ENCODE results near the gene MELK. TPM values are rescaled to one million over a fixed set of nuclear protein-coding genes. Genes with fewer than 3 reads are reported as not detected.
"Not testable (repeated sequence)": the region's sequence is repeated elsewhere in the genome, so short reads cannot be mapped to it uniquely, and the experiment has no call there.

The MELK gene
- polyA plus RNA-seq, 2 donors, result 3.8 to 9.0 TPM

DNA sequence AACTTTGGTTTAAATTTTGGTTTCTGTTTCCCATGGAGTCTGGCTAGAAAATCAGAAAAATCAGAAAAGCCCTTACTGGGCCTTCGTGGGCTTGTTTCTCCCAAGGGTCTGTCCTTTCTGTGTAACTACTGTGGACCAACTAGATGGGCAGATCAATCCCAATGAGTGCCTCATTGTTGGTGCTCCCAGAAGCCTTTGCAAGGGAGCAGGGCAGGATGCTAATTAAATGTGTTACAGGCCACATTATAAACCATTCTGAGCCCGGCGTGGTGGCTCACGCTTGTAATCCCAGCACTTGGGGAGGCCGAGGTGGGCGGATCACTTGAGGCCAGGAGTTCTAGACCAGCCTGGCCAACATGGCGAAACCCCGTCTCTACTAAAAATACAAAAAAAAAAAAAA lies 1.4 kb downstream of the MELK start:
- not testable (repeated sequence) for H3K9me3 ChIP-seq (ENCODE audit: control insufficient read depth in 2 of 2, insufficient read depth in 1 of 2, low read depth in 1 of 2, low read length in 1 of 2); H3K27ac ChIP-seq (ENCODE audit: low read depth in 2 of 2, low read length in 1 of 2); H3K4me1 ChIP-seq (ENCODE audit: control insufficient read depth in 2 of 2, insufficient read depth in 2 of 2, low read length in 1 of 2); H3K27me3 ChIP-seq (ENCODE audit: control insufficient read depth in 1 of 2, insufficient read depth in 2 of 2, low read length in 2 of 2); H3K36me3 ChIP-seq (ENCODE audit: control insufficient read depth in 2 of 2, insufficient read depth in 2 of 2, low read length in 1 of 2)
- H3K4me3 ChIP-seq (ENCODE audit: low read depth in 1 of 2, low read length in 2 of 2), result peak overlapping the region in 1 of 2 donors; percentile 93
- 93 to 95% methylated on average over 8 of the region's 8 CpGs for WGBS, 2 donors

DNA sequence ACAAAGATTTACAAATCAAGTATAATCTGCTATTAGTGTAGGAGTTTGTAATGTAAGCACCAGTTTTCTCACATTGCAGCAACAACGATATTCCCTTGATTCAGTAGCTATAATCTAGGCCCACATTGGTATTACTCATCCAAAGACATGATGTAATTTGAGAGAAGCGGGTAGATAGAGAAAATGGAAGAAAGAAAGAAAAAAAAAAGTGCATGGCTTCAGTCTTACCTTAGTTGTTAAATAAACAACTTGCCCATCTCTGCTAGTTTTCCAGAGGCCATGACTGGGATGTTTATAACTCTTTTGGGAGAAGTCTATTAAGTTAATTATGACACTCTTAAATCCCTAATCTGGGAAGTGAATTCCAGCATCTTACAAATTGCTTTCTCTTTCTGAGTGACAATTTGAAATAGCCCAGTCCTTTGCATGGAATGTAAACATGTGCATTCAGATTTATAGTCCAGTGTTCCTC lies 2.8 kb downstream of the MELK start:
- Histone ChIP-seq H3K36me3 (ENCODE audit: control insufficient read depth in 2 of 2, insufficient read depth in 2 of 2, low read length in 1 of 2) (no peaks in the 10 kb centered on the region), H3K27ac (ENCODE audit: low read depth in 2 of 2, low read length in 1 of 2) (no peak overlapping the region), H3K9me3 (ENCODE audit: control insufficient read depth in 2 of 2, insufficient read depth in 1 of 2, low read depth in 1 of 2, low read length in 1 of 2) (no peaks in the 10 kb centered on the region), H3K27me3 (ENCODE audit: control insufficient read depth in 1 of 2, insufficient read depth in 2 of 2, low read length in 2 of 2) (no peaks in the 10 kb centered on the region), H3K4me3 (ENCODE audit: low read depth in 1 of 2, low read length in 2 of 2) (no peak overlapping the region), H3K4me1 (ENCODE audit: control insufficient read depth in 2 of 2, insufficient read depth in 2 of 2, low read length in 1 of 2) (peaks cover 0 to 3% of the 10 kb centered on the region in 2 donors)
- WGBS, 2 donors, result 54 to 62% methylated on average over 2 of the region's 2 CpGs

DNA sequence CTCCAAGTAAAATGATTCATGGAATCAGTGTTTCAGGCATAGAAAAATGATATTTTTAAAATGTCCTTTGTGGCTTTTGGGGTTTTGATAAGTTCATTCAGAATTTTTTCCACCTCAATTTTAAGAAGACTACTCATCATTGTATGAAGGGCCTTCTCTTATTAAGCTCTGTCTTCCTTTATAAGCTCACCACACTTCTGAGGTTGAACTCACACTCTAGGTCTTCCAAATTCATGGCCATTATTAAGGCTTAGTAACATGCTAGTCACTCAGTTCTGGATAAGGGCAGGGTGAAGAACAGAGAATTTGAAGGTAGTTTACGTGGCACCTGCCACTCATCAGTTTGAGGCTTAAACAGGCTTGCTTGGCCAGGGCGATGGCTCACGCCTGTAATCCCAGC lies 4.2 kb downstream of the MELK start:
- 88 to 92% methylated on average over 3 of the region's 3 CpGs for WGBS, 2 donors
- H3K9me3 ChIP-seq (ENCODE audit: control insufficient read depth in 2 of 2, insufficient read depth in 1 of 2, low read depth in 1 of 2, low read length in 1 of 2), result no peaks in the 10 kb centered on the region
- no peaks in the 10 kb centered on the region for H3K36me3 ChIP-seq (ENCODE audit: control insufficient read depth in 2 of 2, insufficient read depth in 2 of 2, low read length in 1 of 2)
- H3K4me3 ChIP-seq (ENCODE audit: low read depth in 1 of 2, low read length in 2 of 2), result no peak overlapping the region
- no peaks in the 10 kb centered on the region for H3K27me3 ChIP-seq (ENCODE audit: control insufficient read depth in 1 of 2, insufficient read depth in 2 of 2, low read length in 2 of 2)
- no peak overlapping the region for H3K27ac ChIP-seq (ENCODE audit: low read depth in 2 of 2, low read length in 1 of 2)
- peaks cover 0 to 3% of the 10 kb centered on the region in 2 donors for H3K4me1 ChIP-seq (ENCODE audit: control insufficient read depth in 2 of 2, insufficient read depth in 2 of 2, low read length in 1 of 2)

GRCh38 chr9:36584620-36585460 lies 12.1 kb downstream of the MELK start:
- no peaks in the 10 kb centered on the region for H3K27me3 ChIP-seq (ENCODE audit: control insufficient read depth in 1 of 2, insufficient read depth in 2 of 2, low read length in 2 of 2)
- no peak overlapping the region for H3K27ac ChIP-seq (ENCODE audit: low read depth in 2 of 2, low read length in 1 of 2)
- 74 to 85% methylated on average over 7 of the region's 7 CpGs for WGBS, 2 donors
- H3K4me3 ChIP-seq (ENCODE audit: low read depth in 1 of 2, low read length in 2 of 2), result no peak overlapping the region
- no peaks in the 10 kb centered on the region for H3K36me3 ChIP-seq (ENCODE audit: control insufficient read depth in 2 of 2, insufficient read depth in 2 of 2, low read length in 1 of 2)
- H3K9me3 ChIP-seq (ENCODE audit: control insufficient read depth in 2 of 2, insufficient read depth in 1 of 2, low read depth in 1 of 2, low read length in 1 of 2), result no peaks in the 10 kb centered on the region
- H3K4me1 ChIP-seq (ENCODE audit: control insufficient read depth in 2 of 2, insufficient read depth in 2 of 2, low read length in 1 of 2), result no peaks in the 10 kb centered on the region

- WGBS, 2 donors, result 61 to 70% methylated on average over 1 of the region's 1 CpG
- H3K9me3 ChIP-seq (ENCODE audit: control insufficient read depth in 2 of 2, insufficient read depth in 1 of 2, low read depth in 1 of 2, low read length in 1 of 2), result no peaks in the 10 kb centered on the region
These were observed 17.5 kb downstream of the MELK start for GRCh38 chr9:36590231-36590630.

GRCh38 chr9:36592801-36593583 lies 20.3 kb downstream of the MELK start:
- Histone ChIP-seq H3K4me3 (ENCODE audit: low read depth in 1 of 2, low read length in 2 of 2) (no peak overlapping the region), H3K27me3 (ENCODE audit: control insufficient read depth in 1 of 2, insufficient read depth in 2 of 2, low read length in 2 of 2) (no peaks in the 10 kb centered on the region), H3K27ac (ENCODE audit: low read depth in 2 of 2, low read length in 1 of 2) (no peak overlapping the region), H3K4me1 (ENCODE audit: control insufficient read depth in 2 of 2, insufficient read depth in 2 of 2, low read length in 1 of 2) (no peaks in the 10 kb centered on the region), H3K9me3 (ENCODE audit: control insufficient read depth in 2 of 2, insufficient read depth in 1 of 2, low read depth in 1 of 2, low read length in 1 of 2) (no peaks in the 10 kb centered on the region), H3K36me3 (ENCODE audit: control insufficient read depth in 2 of 2, insufficient read depth in 2 of 2, low read length in 1 of 2) (no peaks in the 10 kb centered on the region)
- WGBS, 2 donors, result 79 to 86% methylated on average over 4 of the region's 4 CpGs

More at GRCh38 chr9:36590231-36590630, 17.5 kb downstream of the MELK start:
- Histone ChIP-seq H3K27me3 (ENCODE audit: control insufficient read depth in 1 of 2, insufficient read depth in 2 of 2, low read length in 2 of 2) (no peaks in the 10 kb centered on the region), H3K4me3 (ENCODE audit: low read depth in 1 of 2, low read length in 2 of 2) (no peak overlapping the region), H3K4me1 (ENCODE audit: control insufficient read depth in 2 of 2, insufficient read depth in 2 of 2, low read length in 1 of 2) (no peaks in the 10 kb centered on the region), H3K27ac (ENCODE audit: low read depth in 2 of 2, low read length in 1 of 2) (no peak overlapping the region), H3K36me3 (ENCODE audit: control insufficient read depth in 2 of 2, insufficient read depth in 2 of 2, low read length in 1 of 2) (no peaks in the 10 kb centered on the region)

DNA sequence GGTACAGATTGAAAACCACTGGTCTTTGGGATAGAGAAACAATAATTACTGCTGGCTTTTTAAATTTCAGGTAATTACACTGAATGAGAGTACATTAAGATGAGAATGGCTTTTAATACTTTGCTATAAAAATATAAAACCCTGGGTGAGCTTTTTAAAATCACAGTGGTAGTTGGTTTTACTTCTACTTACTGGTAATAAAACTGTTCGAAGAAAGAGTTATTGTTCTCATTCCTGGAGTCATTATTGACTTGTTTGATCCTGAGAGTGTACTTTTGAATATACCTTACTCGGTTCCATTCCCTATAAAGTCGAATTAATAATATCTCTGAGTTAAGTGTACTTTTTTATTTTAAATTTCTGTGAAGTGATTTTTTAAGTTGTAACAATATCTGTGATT lies 21.5 kb downstream of the MELK start:
- 83 to 94% methylated on average over 3 of the region's 3 CpGs for WGBS, 2 donors
- Histone ChIP-seq H3K27ac (ENCODE audit: low read depth in 2 of 2, low read length in 1 of 2) (no peak overlapping the region), H3K9me3 (ENCODE audit: control insufficient read depth in 2 of 2, insufficient read depth in 1 of 2, low read depth in 1 of 2, low read length in 1 of 2) (no peaks in the 10 kb centered on the region), H3K36me3 (ENCODE audit: control insufficient read depth in 2 of 2, insufficient read depth in 2 of 2, low read length in 1 of 2) (no peaks in the 10 kb centered on the region), H3K4me3 (ENCODE audit: low read depth in 1 of 2, low read length in 2 of 2) (no peak overlapping the region), H3K4me1 (ENCODE audit: control insufficient read depth in 2 of 2, insufficient read depth in 2 of 2, low read length in 1 of 2) (no peaks in the 10 kb centered on the region), H3K27me3 (ENCODE audit: control insufficient read depth in 1 of 2, insufficient read depth in 2 of 2, low read length in 2 of 2) (no peaks in the 10 kb centered on the region)

DNA sequence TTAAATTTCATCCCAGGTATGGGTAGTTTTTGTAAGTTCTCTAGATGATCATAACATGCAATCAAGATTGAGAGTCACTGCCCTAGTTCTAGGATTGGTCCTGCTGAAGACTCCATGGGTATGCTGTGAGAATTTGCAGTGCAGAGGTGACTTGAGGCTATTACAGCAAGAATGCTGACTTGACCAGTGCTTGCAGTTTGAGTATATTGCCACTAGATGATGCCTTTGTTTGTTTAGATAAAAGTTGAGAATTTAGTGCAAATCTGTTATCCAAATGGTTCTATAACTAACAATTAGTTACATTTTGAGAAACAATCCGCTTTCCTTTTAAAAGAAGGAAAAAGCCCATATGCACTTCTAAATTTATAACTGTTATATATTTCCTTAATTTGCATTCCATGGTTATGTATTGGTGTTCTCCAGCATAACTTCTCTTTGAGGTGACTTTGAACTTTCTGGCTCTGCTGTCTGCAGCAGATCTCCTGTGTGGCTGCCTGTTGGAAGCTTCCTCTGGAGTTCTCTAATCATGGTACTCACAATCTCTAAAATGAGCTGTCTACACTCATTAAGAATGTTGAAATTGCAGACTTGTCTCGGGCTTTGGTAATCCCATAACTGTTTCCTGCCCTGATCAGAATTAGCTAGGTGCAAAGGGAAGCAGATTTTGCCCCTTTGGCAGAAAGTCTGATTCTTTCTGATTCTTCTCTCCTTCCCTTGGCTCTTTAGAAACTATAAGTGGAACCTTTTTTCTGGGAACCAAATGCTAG lies 24.9 kb downstream of the MELK start:
- H3K9me3 ChIP-seq (ENCODE audit: control insufficient read depth in 2 of 2, insufficient read depth in 1 of 2, low read depth in 1 of 2, low read length in 1 of 2), result no peaks in the 10 kb centered on the region
- no peak overlapping the region for H3K27ac ChIP-seq (ENCODE audit: low read depth in 2 of 2, low read length in 1 of 2)
- no peak overlapping the region for H3K4me3 ChIP-seq (ENCODE audit: low read depth in 1 of 2, low read length in 2 of 2)
- H3K4me1 ChIP-seq (ENCODE audit: control insufficient read depth in 2 of 2, insufficient read depth in 2 of 2, low read length in 1 of 2), result no peaks in the 10 kb centered on the region
- WGBS, 2 donors, result 76 to 83% methylated on average over 2 of the region's 2 CpGs
- H3K27me3 ChIP-seq (ENCODE audit: control insufficient read depth in 1 of 2, insufficient read depth in 2 of 2, low read length in 2 of 2), result no peaks in the 10 kb centered on the region
- no peaks in the 10 kb centered on the region for H3K36me3 ChIP-seq (ENCODE audit: control insufficient read depth in 2 of 2, insufficient read depth in 2 of 2, low read length in 1 of 2)

DNA sequence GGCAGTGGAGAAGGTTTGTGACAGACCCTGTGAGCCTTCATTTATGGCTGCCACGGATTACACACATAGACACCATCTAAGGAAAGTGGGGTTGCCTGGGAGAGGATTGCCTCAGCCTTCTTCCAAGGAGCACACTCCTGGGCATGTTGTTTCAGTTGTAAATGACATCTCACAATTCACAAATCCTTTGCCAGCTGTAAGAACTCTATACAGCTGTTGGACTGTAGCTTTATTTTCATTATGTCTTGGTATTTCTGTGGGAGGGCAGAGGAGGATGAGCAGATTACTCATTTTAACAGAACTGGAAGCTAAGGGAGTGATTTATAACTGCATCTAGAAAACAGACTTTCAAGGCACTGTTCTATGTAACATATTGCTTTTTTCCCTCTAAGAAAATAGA lies 25.6 kb downstream of the MELK start:
- H3K36me3 ChIP-seq (ENCODE audit: control insufficient read depth in 2 of 2, insufficient read depth in 2 of 2, low read length in 1 of 2), result no peaks in the 10 kb centered on the region
- no peak overlapping the region for H3K4me3 ChIP-seq (ENCODE audit: low read depth in 1 of 2, low read length in 2 of 2)
- H3K27ac ChIP-seq (ENCODE audit: low read depth in 2 of 2, low read length in 1 of 2), result no peak overlapping the region
- H3K27me3 ChIP-seq (ENCODE audit: control insufficient read depth in 1 of 2, insufficient read depth in 2 of 2, low read length in 2 of 2), result no peaks in the 10 kb centered on the region
- H3K9me3 ChIP-seq (ENCODE audit: control insufficient read depth in 2 of 2, insufficient read depth in 1 of 2, low read depth in 1 of 2, low read length in 1 of 2), result no peaks in the 10 kb centered on the region
- 79 to 85% methylated on average over 1 of the region's 1 CpG for WGBS, 2 donors
- H3K4me1 ChIP-seq (ENCODE audit: control insufficient read depth in 2 of 2, insufficient read depth in 2 of 2, low read length in 1 of 2), result no peaks in the 10 kb centered on the region
